ENCODE results near the gene PCDH9. TPM values are rescaled to one million over a fixed set of nuclear protein-coding genes. Genes with fewer than 3 reads are reported as not detected.

PCDH9 gene
- polyA plus RNA-seq, 1 of the 3 experiments (the other 2 are of a cell fraction): 1.3 TPM

DNA sequence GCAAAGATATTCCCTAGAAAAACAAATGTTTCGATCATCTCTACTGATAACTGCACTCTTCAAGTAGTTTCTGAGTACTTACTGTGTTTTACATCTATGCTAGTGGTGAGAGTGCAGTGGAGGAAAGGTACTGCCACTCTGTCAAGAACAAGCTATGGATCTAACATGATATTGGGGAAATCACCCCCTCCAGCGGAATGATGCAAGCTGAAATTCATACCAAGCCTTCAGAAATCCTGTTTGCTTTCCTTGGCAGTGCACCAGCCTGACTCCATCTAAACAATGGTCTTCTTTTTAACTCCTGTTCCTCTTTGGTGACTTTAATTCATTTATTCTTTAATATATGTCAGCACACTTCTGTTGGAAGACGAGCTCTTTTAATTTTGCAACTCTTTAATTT lies 238.0 kb downstream of the PCDH9 start:
- CTCF ChIA-PET: no interaction called here
- DNase-seq: no peak
- POLR2A ChIA-PET: no interaction called here
- no peaks in the 10 kb centered on the region for H3F3A ChIP-seq (replicated peaks; ENCODE audit: insufficient read depth)
- no peak overlapping the region for H3K9ac ChIP-seq
- H4K20me1 ChIP-seq (ENCODE audit: insufficient read depth): no peaks in the 10 kb centered on the region
- WGBS (ENCODE audit: low lambda C conversion rate): 75% methylated on average over 3 of the region's 3 CpGs
- TF ChIP-seq SIN3A (IDR thresholded peaks at IDR 0.05; ENCODE audit: borderline replicate concordance, low read depth, low read length) (no peak), RAD21 (IDR thresholded peaks at IDR 0.05; ENCODE audit: low read length) (no peak), RXRA (IDR thresholded peaks at IDR 0.05; ENCODE audit: borderline replicate concordance, low read depth) (no peak), TEAD4 (IDR thresholded peaks at IDR 0.05; ENCODE audit: borderline replicate concordance, insufficient read depth) (no peak), POLR2AphosphoS5 (IDR thresholded peaks at IDR 0.05; ENCODE audit: low read depth, low read length) (no peak), GABPA (IDR thresholded peaks at IDR 0.05; ENCODE audit: low read depth) (no peak), MXI1 (IDR thresholded peaks at IDR 0.05; ENCODE audit: low read depth, low read length) (no peak), FOXJ3 (CRISPR knock-in tag; IDR thresholded peaks at IDR 0.05) (no peak), FOXM1 (IDR thresholded peaks at IDR 0.05; ENCODE audit: low read depth) (no peak), TCF12 (IDR thresholded peaks at IDR 0.05) (no peak), GATA2 (CRISPR knock-in tag; IDR thresholded peaks at IDR 0.05) (no peak), RCOR1 (IDR thresholded peaks at IDR 0.05; ENCODE audit: low read length) (no peak)
- TF ChIP-seq, protein P1, sequence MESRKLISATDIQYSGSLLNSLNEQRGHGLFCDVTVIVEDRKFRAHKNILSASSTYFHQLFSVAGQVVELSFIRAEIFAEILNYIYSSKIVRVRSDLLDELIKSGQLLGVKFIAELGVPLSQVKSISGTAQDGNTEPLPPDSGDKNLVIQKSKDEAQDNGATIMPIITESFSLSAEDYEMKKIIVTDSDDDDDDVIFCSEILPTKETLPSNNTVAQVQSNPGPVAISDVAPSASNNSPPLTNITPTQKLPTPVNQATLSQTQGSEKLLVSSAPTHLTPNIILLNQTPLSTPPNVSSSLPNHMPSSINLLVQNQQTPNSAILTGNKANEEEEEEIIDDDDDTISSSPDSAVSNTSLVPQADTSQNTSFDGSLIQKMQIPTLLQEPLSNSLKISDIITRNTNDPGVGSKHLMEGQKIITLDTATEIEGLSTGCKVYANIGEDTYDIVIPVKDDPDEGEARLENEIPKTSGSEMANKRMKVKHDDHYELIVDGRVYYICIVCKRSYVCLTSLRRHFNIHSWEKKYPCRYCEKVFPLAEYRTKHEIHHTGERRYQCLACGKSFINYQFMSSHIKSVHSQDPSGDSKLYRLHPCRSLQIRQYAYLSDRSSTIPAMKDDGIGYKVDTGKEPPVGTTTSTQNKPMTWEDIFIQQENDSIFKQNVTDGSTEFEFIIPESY (IDR thresholded peaks at IDR 0.05; ENCODE audit: borderline replicate concordance, low read depth): no peak
- TF ChIP-seq, protein P2, sequence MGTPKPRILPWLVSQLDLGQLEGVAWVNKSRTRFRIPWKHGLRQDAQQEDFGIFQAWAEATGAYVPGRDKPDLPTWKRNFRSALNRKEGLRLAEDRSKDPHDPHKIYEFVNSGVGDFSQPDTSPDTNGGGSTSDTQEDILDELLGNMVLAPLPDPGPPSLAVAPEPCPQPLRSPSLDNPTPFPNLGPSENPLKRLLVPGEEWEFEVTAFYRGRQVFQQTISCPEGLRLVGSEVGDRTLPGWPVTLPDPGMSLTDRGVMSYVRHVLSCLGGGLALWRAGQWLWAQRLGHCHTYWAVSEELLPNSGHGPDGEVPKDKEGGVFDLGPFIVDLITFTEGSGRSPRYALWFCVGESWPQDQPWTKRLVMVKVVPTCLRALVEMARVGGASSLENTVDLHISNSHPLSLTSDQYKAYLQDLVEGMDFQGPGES (IDR thresholded peaks at IDR 0.05; ENCODE audit: low read depth, low read length): no peak
- TF ChIP-seq, protein P3, sequence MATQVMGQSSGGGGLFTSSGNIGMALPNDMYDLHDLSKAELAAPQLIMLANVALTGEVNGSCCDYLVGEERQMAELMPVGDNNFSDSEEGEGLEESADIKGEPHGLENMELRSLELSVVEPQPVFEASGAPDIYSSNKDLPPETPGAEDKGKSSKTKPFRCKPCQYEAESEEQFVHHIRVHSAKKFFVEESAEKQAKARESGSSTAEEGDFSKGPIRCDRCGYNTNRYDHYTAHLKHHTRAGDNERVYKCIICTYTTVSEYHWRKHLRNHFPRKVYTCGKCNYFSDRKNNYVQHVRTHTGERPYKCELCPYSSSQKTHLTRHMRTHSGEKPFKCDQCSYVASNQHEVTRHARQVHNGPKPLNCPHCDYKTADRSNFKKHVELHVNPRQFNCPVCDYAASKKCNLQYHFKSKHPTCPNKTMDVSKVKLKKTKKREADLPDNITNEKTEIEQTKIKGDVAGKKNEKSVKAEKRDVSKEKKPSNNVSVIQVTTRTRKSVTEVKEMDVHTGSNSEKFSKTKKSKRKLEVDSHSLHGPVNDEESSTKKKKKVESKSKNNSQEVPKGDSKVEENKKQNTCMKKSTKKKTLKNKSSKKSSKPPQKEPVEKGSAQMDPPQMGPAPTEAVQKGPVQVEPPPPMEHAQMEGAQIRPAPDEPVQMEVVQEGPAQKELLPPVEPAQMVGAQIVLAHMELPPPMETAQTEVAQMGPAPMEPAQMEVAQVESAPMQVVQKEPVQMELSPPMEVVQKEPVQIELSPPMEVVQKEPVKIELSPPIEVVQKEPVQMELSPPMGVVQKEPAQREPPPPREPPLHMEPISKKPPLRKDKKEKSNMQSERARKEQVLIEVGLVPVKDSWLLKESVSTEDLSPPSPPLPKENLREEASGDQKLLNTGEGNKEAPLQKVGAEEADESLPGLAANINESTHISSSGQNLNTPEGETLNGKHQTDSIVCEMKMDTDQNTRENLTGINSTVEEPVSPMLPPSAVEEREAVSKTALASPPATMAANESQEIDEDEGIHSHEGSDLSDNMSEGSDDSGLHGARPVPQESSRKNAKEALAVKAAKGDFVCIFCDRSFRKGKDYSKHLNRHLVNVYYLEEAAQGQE (IDR thresholded peaks at IDR 0.05; ENCODE audit: low read depth, low read length): no peak
- TF ChIP-seq, protein P4, sequence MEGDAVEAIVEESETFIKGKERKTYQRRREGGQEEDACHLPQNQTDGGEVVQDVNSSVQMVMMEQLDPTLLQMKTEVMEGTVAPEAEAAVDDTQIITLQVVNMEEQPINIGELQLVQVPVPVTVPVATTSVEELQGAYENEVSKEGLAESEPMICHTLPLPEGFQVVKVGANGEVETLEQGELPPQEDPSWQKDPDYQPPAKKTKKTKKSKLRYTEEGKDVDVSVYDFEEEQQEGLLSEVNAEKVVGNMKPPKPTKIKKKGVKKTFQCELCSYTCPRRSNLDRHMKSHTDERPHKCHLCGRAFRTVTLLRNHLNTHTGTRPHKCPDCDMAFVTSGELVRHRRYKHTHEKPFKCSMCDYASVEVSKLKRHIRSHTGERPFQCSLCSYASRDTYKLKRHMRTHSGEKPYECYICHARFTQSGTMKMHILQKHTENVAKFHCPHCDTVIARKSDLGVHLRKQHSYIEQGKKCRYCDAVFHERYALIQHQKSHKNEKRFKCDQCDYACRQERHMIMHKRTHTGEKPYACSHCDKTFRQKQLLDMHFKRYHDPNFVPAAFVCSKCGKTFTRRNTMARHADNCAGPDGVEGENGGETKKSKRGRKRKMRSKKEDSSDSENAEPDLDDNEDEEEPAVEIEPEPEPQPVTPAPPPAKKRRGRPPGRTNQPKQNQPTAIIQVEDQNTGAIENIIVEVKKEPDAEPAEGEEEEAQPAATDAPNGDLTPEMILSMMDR (IDR thresholded peaks at IDR 0.05): no peak
- no peaks in the 10 kb centered on the region for H3K79me2 ChIP-seq (ENCODE audit: insufficient read depth)
- no peaks in the 10 kb centered on the region for H3K27me3 ChIP-seq (ENCODE audit: insufficient read depth)
- no peak overlapping the region for H3K27ac ChIP-seq (ENCODE audit: low read depth in 2 of 2, low read length in 1 of 2)
- no peaks in the 10 kb centered on the region for H3K9me2 ChIP-seq
- no peaks in the 10 kb centered on the region; a peak in 1 of 4 replicates for H3K4me1 ChIP-seq (ENCODE audit: control insufficient read depth in 1 of 2, insufficient read depth in 2 of 2, low read depth in 1 of 2, low read length in 1 of 2)
- H2AFZ ChIP-seq (ENCODE audit: low read depth): 0 out of 2 replicates have a peak overlapping the region, but pooled peaks have one; percentile 54
- no peak overlapping the region for H3K4me2 ChIP-seq
- no peaks in the 10 kb centered on the region for H3K36me3 ChIP-seq (replicated peaks in 1 of 2; ENCODE audit: control insufficient read depth in 1 of 2, insufficient read depth in 2 of 2, low read length in 1 of 2)
- no peaks in the 10 kb centered on the region for H3K9me3 ChIP-seq
- H3K4me3 ChIP-seq (ENCODE audit: low read depth in 2 of 2, low read length in 1 of 2): no peak overlapping the region

All from SK-N-SH (cell line).